GM12878 (cell line): Measurements from ENCODE around the gene DCAF11. TPM values are rescaled to one million over a fixed set of nuclear protein-coding genes. Genes with fewer than 3 reads are reported as not detected.

Source experiments
- ATAC-seq: fragments of 200-7000 bp; cut with Tn5 transposase; 3 replicates; pipeline ENCODE4 v1.9.1; 2020; ENCODE audit warnings: mild to moderate bottlenecking, moderate library complexity
- BruUV-seq: library from RNA; stranded (reverse); fragments of 400-500 nt; replicated peaks from 2 replicates; lab custom pipeline; 2021; lab: Mats Ljungman, UMichigan
- CTCF ChIA-PET: fragments of 300-600 bp; sonication (Branson Sonifier 250); formaldehyde crosslinking; extraction: SDS; loops from one replicate; lab custom pipeline; 2021; ENCODE audit warnings: inconsistent platforms; lab: Yijun Ruan, JAX
- POLR2A ChIA-PET: fragments of 350-600 bp; formaldehyde crosslinking; extraction: SDS; loops from one replicate; lab custom pipeline; 2021; ENCODE audit warnings: inconsistent platforms; lab: Charles Lee
- RAD21 ChIA-PET: fragments of 300-600 bp; sonication (Branson Sonifier 250); formaldehyde crosslinking; loops from one replicate; lab custom pipeline; 2023; ENCODE audit warnings: antibody characterized with exemption; ENCODE audit not compliant: unreplicated experiment; lab: Charles Lee
- SMC1A ChIA-PET: fragments of 300-600 bp; sonication (Branson Sonifier 250); formaldehyde crosslinking; loops from one replicate; lab custom pipeline; 2023; ENCODE audit not compliant: unreplicated experiment, uncharacterized antibody; lab: Charles Lee
- DNase-seq: peaks from one replicate; pipeline ENCODE4 v3.0.0-alpha.2; 2011; ENCODE audit warnings: low read depth, low spot score
- FAIRE-seq: peaks from 3 replicates; lab custom pipeline; 2011; peaks lifted over from hg19 to GRCh38; lab: Jason Lieb, UNC
- H2AFZ ChIP-seq: 2 replicates; pipeline ENCODE4 v1.6.0; 2011; ENCODE audit warnings: low read depth, low read length, control low read depth; ENCODE audit not compliant: control insufficient read depth
- H3K27ac ChIP-seq: 2 replicates; pipeline ENCODE4 v1.5.1; 2011; ENCODE audit warnings: control low read depth; ENCODE audit not compliant: control insufficient read depth, insufficient read depth
- H3K27me3 ChIP-seq, 2 experiments: replicated peaks in 1 of 2; 2 replicates each; pipeline versions ENCODE4 v1.6.0 to v1.6.1; 2011; ENCODE audit warnings: low read length in 1 of 2; ENCODE audit not compliant: control insufficient read depth in 2 of 2, insufficient read depth in 2 of 2
- H3K36me3 ChIP-seq, 2 experiments: 2 replicates each; pipeline ENCODE4 v1.5.1; 2011; ENCODE audit warnings: low read length in 1 of 2; ENCODE audit not compliant: control insufficient read depth in 2 of 2, insufficient read depth in 2 of 2
- H3K4me1 ChIP-seq: 2 replicates; pipeline ENCODE4 v1.6.1; 2011; ENCODE audit warnings: mild to moderate bottlenecking, low read length, moderate library complexity, mixed read lengths; ENCODE audit not compliant: control insufficient read depth, insufficient read depth
- H3K4me2 ChIP-seq: 2 replicates; pipeline ENCODE4 v1.6.0; 2011; ENCODE audit warnings: control low read depth; ENCODE audit not compliant: control insufficient read depth, insufficient read depth
- H3K4me3 ChIP-seq: fragments of 200-600 bp; sonication (generic); 2 replicates; pipeline ENCODE4 v1.5.1; 2016
- H3K79me2 ChIP-seq: 2 replicates; pipeline ENCODE4 v1.6.0; 2011; ENCODE audit warnings: low read length; ENCODE audit not compliant: control insufficient read depth, insufficient read depth
- H3K9ac ChIP-seq: 2 replicates; pipeline ENCODE4 v1.8.0; 2011; ENCODE audit warnings: low read length, control low read depth, mixed read lengths; ENCODE audit not compliant: control insufficient read depth, insufficient read depth
- H3K9me3 ChIP-seq: replicated peaks from 3 replicates; pipeline ENCODE4 v1.5.1; 2011; ENCODE audit warnings: mild to moderate bottlenecking, low read length; ENCODE audit not compliant: control insufficient read depth, insufficient read depth
- H4K20me1 ChIP-seq: 2 replicates; pipeline ENCODE4 v1.6.0; 2011; ENCODE audit not compliant: control insufficient read depth, insufficient read depth
- BACH1 ChIP-seq: fragments of 450-650 bp; IDR thresholded peaks from 2 replicates; pipeline ENCODE4 v1.6.1; 2017; ENCODE audit warnings: mild to moderate bottlenecking, borderline replicate concordance
- BRCA1 ChIP-seq: IDR thresholded peaks from 2 replicates; pipeline ENCODE4 v1.6.1; 2011; ENCODE audit warnings: low read depth, low read length, improper control_type of control experiment
- CBX3 ChIP-seq: fragments of 200-600 bp; sonication (generic); IDR thresholded peaks from 2 replicates; pipeline ENCODE4 v1.6.1; 2016; ENCODE audit warnings: low read depth, borderline replicate concordance
- CBX5 ChIP-seq: sonication (generic); IDR thresholded peaks from 2 replicates; pipeline ENCODE4 v1.6.1; 2016; ENCODE audit warnings: low read depth, moderate library complexity, mild to moderate bottlenecking, inconsistent platforms
- EP300 ChIP-seq, 2 experiments: fragments of 150-350 bp in 1 of 2; IDR thresholded peaks; 2 replicates each; pipeline ENCODE4 v1.6.1; 2011 to 2012; ENCODE audit warnings: low read depth in 2 of 2, low read length in 2 of 2, borderline replicate concordance in 1 of 2, improper control_type of control experiment in 1 of 2, inconsistent platforms in 1 of 2; ENCODE audit not compliant: control insufficient read depth in 1 of 2
- JUNB ChIP-seq: IDR thresholded peaks from 2 replicates; pipeline ENCODE4 v1.6.1; 2016; ENCODE audit warnings: antibody characterized with exemption, mild to moderate bottlenecking
- KAT2A ChIP-seq: conservative IDR thresholded peaks from 2 replicates; pipeline ENCODE4 v1.6.1; 2011; ENCODE audit warnings: low read depth, low read length; ENCODE audit not compliant: control insufficient read depth
- MXI1 ChIP-seq: fragments of 150-350 bp; IDR thresholded peaks from 2 replicates; pipeline ENCODE4 v1.6.1; 2011; ENCODE audit warnings: low read depth, mild to moderate bottlenecking, inconsistent platforms, low read length, improper control_type of control experiment
- PBX3 ChIP-seq: IDR thresholded peaks from 2 replicates; pipeline ENCODE4 v1.6.1; 2011; ENCODE audit warnings: mild to moderate bottlenecking, low read depth, low read length, moderate library complexity; ENCODE audit not compliant: insufficient replicate concordance
- POLR2A ChIP-seq: IDR thresholded peaks from 2 replicates; pipeline ENCODE4 v1.6.1; 2011; ENCODE audit warnings: low read depth, mild to moderate bottlenecking, low read length
- RBBP5 ChIP-seq: fragments of 200-600 bp; sonication (generic); conservative IDR thresholded peaks from 2 replicates; pipeline ENCODE4 v1.6.1; 2016
- SIX5 ChIP-seq: IDR thresholded peaks from 2 replicates; pipeline ENCODE4 v1.6.1; 2011; ENCODE audit warnings: mild to moderate bottlenecking, low read depth, low read length, moderate library complexity; ENCODE audit not compliant: severe bottlenecking
- SKIL ChIP-seq: fragments of 450-650 bp; IDR thresholded peaks from 2 replicates; pipeline ENCODE4 v1.6.1; 2017; ENCODE audit warnings: mild to moderate bottlenecking, low read depth, inconsistent platforms; ENCODE audit not compliant: poor library complexity, severe bottlenecking
- SRF ChIP-seq, 2 experiments: IDR thresholded peaks; 2 replicates each; pipeline ENCODE4 v1.6.1; 2011; ENCODE audit warnings: low read depth in 2 of 2, low read length in 2 of 2, mild to moderate bottlenecking in 1 of 2, moderate library complexity in 1 of 2
- TBL1XR1 ChIP-seq: IDR thresholded peaks from 2 replicates; pipeline ENCODE4 v1.6.1; 2012; ENCODE audit warnings: low read depth, low read length, improper control_type of control experiment
- ZNF217 ChIP-seq: fragments of 450-650 bp; IDR thresholded peaks from 2 replicates; pipeline ENCODE4 v1.6.1; 2017; ENCODE audit warnings: antibody characterized with exemption, mild to moderate bottlenecking
- ZNF274 ChIP-seq: IDR thresholded peaks from one replicate; pipeline ENCODE4 v1.8.0; 2011; ENCODE audit not compliant: insufficient read length, insufficient read depth
- ZSCAN29 ChIP-seq: fragments of 450-650 bp; IDR thresholded peaks from 2 replicates; pipeline ENCODE4 v1.6.1; 2017; ENCODE audit warnings: mild to moderate bottlenecking, moderate library complexity
- WGBS: methylation state at CpG from one replicate; pipeline ENCODE4 v1.1.6; 2016; ENCODE audit warnings: low lambda C conversion rate; ENCODE audit not compliant: insufficient replicate concordance, insufficient coverage; ENCODE audit errors: missing lambda C conversion rate; 5-methylcytosine and 5-hydroxymethylcytosine counted together
- in situ Hi-C: fragments of 300-500 bp; cut with MboI; formaldehyde crosslinking; loops from 9 replicates; pipeline ENCODE4 v1.14.3; 2018; ENCODE audit warnings: mixed read lengths
- intact Hi-C: fragments of 100-400 bp; cut with micrococcal nuclease; formaldehyde crosslinking; loops from one replicate; pipeline ENCODE4 v1.14.2; 2022; ENCODE audit not compliant: unreplicated experiment
- polyA plus RNA-seq, 11 experiments: library from polyadenylated mRNA; depleted of rRNA in 4 of 11; unstranded in 6 of 11; stranded (reverse) in 5 of 11; fragments of >200 nt; fragmentation: Nextera tagmentation in 4 of 11; fragmentation: Illumina TruSeq in 1 of 11; extraction: Ambion mirVana in 4 of 11; extraction: Trizol in 1 of 11; gene quantifications; 1 replicate in 1 of 11; 2 replicates in 10 of 11; pipeline versions ENCODE4 v1.2.1 to v1.2.3, GENCODE V29; 2011 to 2016; ENCODE audit warnings: inconsistent platforms in 2 of 11, missing spikeins in 2 of 11, low read depth in 1 of 11
- total RNA-seq, 4 experiments: library from RNA; depleted of rRNA in 3 of 4; stranded (reverse); fragments of >200 nt in 3 of 4; fragmentation: Illumina TruSeq in 1 of 4; extraction: Trizol in 1 of 4; gene quantifications; 2 replicates each; pipeline versions ENCODE4 v1.2.1 to v1.2.3, GENCODE V29; 2013 to 2021

Gene DCAF11
- total and polyA plus RNA-seq, 10 of the 15 experiments (the other 5 are each of a cell fraction or from before 2014, with no cell fraction given): 13.4 to 91.2 (median 68.7) TPM

- TF ChIP-seq CBX3 (no peak), SIX5 (no peak), MXI1 (no peak)
Measured at GRCh38 chr14:24098927-24099813, 15.4 kb upstream of the DCAF11 start (continued).

GRCh38 chr14:24100197-24100981 lies 14.2 kb upstream of the DCAF11 start:
- no peaks in the 10 kb centered on the region for H3K27me3 ChIP-seq
- in situ Hi-C loops: loop anchor here (25.0 kb wide), 1 partner anchor 788 kb away; the partner anchor contains the start of genes BCL2L2, PABPN1 and PPP1R3E
- peaks cover 11 to 14% of the 10 kb centered on the region in 2 experiments; a peak in 3 of 4 replicates for H3K36me3 ChIP-seq
- H3K4me3 ChIP-seq: no peak overlapping the region
- intact Hi-C loops: no loop called here
- no peak overlapping the region for H3K9ac ChIP-seq
- ChIA-PET CTCF (interaction anchor here (1.6 to 11.3 kb wide), 3 partner anchors 7 to 42 kb away, joined by 7 to 294 read pairs (median 8); partner anchors contain the start of gene PCK2), RAD21 (interaction anchor here (1.2 kb wide), 1 partner anchor 8 kb away, joined by 3 read pairs; no protein-coding TSS in a partner anchor), POLR2A (interaction anchor here (1.0 kb wide), 1 partner anchor 13 kb away, joined by 3 read pairs; no protein-coding TSS in a partner anchor), SMC1A (interaction anchor here (0.8 to 1.6 kb wide), 2 partner anchors 8 to 9 kb away, joined by 3 to 4 read pairs; no protein-coding TSS in a partner anchor)
- no peak overlapping the region for H3K4me2 ChIP-seq
- H4K20me1 ChIP-seq: no peaks in the 10 kb centered on the region
- no peaks in the 10 kb centered on the region for H3K4me1 ChIP-seq
- FAIRE-seq: no peak
- no peak overlapping the region for H3K27ac ChIP-seq
- H3K9me3 ChIP-seq: no peaks in the 10 kb centered on the region
- ATAC-seq: no peak
- WGBS: 71% methylated on average over 4 of the region's 4 CpGs
- DNase-seq: no peak
- H2AFZ ChIP-seq: no peak overlapping the region
- peaks cover 9% of the 10 kb centered on the region for H3K79me2 ChIP-seq
- no TSS peak for BruUV-seq
- no peak for TF ChIP-seq POLR2A
- TF ChIP-seq BACH1: no peak
- TF ChIP-seq RBBP5: no peak
- no peak for TF ChIP-seq SKIL
- TF ChIP-seq ZNF217: no peak
- no peak for TF ChIP-seq BRCA1
- no peak for TF ChIP-seq EP300 (IDR thresholded peaks at IDR 0.05; ENCODE audit: borderline replicate concordance in 1 of 2, control insufficient read depth in 1 of 2, low read depth in 2 of 2, low read length in 2 of 2)
- TF ChIP-seq SRF (IDR thresholded peaks at IDR 0.05; ENCODE audit: low read depth in 2 of 2, low read length in 2 of 2): no peak
- TF ChIP-seq ZNF274: no peak
- no peak for TF ChIP-seq CBX5
- TF ChIP-seq JUNB: no peak
- TF ChIP-seq ZSCAN29: no peak
- no peak for TF ChIP-seq TBL1XR1
- TF ChIP-seq PBX3: no peak
- TF ChIP-seq KAT2A: no peak
